SK-N-DZ (cell line): ENCODE results near the gene MAP3K12.
"Not testable (repeated sequence)": the region's sequence is repeated elsewhere in the genome, so short reads cannot be mapped to it uniquely, and the experiment has no call there.

ENCODE experiments used
- DNase-seq: peaks from one replicate; pipeline ENCODE4 v3.0.0-alpha.2; 2015; ENCODE audit warnings: low spot score

The MAP3K12 gene

GRCh38 chr12:53492830-53493609, 6.2 kb downstream of the MAP3K12 start:
- peak; percentile 96 for DNase-seq

GRCh38 chr12:53492188-53492587, 7.1 kb downstream of the MAP3K12 start:
- DNase-seq: peak; percentile 47

GRCh38 chr12:53489242-53489864, 9.9 kb downstream of the MAP3K12 start:
- no peak for DNase-seq

GRCh38 chr12:53486736-53487487, 12.3 kb downstream of the MAP3K12 start:
- no peak for DNase-seq

- no peak for DNase-seq
Observed at GRCh38 chr12:53485955-53486735, 13.1 kb downstream of the MAP3K12 start.

GRCh38 chr12:53484686-53485575, 14.3 kb downstream of the MAP3K12 start:
- DNase-seq: no peak

- no peak for DNase-seq
Observed at GRCh38 chr12:53483979-53484377, 15.3 kb downstream of the MAP3K12 start.

- DNase-seq: no peak
Observed at GRCh38 chr12:53483225-53483978, 15.9 kb downstream of the MAP3K12 start.

DNA sequence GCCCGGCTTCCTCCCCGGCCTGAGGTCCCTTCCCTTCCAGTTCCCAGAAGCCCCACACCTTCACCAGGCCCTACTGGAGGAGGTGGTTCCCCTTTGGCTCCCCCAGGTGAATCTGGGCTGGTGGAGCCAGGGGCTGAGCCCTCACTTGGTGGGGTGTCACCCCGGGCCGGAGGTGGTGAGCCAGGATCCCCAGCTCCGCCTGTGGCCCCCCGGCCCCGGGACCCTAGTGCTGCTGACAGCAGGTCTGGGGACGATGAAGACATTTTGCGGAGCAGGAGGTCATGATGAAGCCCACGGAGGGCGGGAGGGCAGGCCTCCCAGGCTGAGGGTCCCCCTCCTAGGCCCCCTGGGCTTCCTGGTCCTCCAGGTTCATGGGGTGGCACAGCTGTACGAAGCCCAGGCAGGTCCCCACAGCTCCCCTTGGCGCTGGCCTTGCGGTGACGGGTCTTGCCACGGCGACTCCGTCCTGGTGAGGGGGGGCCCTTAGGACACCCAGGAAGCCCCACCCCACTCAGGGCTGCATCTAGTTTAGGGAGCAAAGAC, 16.6 kb downstream of the MAP3K12 start:
- DNase-seq: no peak

GRCh38 chr12:53481939-53482586, 17.2 kb downstream of the MAP3K12 start:
- DNase-seq: no peak

DNA sequence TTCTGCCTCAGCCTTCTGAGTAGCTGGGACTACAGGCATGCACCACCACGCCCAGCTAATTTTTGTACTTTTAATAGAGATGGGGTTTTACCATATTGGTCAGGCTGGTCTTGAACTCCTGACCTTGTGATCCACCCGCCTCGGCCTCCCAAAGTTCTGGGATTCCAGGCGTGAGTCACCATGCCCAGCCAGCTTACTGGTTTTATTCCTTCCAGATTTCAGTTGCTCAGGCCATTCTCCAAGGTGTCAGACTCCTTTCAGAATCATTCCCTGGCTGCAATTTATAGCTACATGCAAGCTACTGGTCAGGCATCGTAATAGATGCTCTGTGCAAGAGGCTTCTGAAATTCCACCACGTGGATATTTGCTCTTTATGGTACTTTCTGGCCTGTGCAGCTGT, 17.8 kb downstream of the MAP3K12 start:
- DNase-seq: not testable (repeated sequence)

DNA sequence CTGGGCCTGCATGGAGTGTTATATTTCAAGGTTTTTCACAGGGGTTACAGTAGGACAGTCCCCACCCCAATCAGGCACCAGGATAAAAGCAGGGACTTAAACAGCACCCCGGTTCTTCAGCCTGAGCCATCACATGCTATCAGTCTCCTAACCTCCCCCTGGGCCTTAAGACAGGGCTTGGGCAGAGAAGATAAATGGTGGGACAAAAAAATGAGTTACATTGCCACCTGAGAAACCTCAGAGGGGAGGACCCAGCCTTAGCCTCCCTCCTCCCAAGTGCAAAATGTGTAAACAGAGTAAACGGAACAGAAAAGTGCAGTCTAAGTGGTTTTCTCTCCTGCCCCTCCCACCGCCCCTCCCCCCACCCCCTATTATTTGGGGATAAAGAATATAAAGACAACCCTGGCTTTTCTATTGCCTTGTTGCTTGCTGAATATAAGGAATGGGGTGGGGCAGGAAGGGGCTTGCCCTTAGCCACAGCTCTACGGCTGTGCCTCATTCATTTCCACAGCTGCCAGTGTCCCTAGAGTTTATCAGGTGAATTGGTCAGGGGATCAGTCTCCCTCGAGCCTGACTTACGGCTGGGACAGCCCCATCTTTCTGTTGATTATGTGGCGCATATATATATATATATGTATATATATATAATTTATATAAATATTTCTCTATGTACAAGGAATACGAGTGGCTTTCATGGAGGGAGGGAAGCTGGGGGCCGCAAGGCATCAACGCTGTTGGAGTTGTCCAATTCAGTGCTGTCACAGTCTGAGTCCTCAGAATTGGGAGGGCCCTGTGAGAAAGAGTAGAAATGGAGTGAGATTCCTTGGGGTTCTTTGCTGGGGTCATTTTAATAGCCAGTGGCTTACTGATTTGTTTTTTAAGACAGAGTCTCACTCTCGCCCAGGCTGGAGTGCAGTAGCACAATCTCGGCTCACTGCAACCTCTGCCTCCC, 18.5 kb downstream of the MAP3K12 start:
- no peak for DNase-seq

DNA sequence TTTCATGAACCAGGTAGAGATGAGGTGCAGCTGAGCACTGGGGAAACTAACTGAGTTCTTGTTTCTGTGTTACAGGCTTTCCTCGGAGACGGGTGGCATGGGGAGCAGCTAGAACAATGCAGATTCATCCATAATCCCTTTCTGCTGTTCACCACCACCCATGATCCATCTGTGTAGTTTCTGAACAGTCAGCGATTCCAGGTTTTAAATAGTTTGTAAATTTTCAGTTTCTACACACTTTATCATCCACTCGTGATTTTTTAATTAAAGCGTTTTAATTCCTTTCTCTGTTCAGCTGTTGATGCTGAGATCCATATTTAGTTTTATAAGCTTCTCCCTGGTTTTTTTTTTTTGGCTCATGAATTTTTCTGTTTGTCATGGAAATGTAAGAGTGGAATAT, 19.9 kb downstream of the MAP3K12 start:
- DNase-seq: no peak

DNA sequence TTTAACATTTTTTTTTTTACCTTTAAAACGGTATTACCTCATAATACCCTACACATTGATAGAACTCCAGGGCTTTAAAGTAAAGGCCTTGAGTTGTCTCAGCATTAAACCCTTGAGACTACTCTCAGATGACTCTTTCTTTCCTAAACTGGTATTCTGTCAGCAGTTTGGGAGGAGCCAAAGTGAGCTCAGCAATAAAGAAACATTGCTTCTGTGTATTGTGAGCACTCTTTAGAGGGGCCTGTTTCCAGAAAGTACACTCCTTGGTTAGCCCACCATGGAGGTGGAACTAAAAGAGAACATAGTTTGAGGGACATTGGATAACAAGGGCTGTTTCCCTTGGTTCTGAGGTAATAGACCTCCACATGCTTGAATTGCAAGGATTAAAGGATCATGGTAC, 20.4 kb downstream of the MAP3K12 start:
- DNase-seq: no peak

DNA sequence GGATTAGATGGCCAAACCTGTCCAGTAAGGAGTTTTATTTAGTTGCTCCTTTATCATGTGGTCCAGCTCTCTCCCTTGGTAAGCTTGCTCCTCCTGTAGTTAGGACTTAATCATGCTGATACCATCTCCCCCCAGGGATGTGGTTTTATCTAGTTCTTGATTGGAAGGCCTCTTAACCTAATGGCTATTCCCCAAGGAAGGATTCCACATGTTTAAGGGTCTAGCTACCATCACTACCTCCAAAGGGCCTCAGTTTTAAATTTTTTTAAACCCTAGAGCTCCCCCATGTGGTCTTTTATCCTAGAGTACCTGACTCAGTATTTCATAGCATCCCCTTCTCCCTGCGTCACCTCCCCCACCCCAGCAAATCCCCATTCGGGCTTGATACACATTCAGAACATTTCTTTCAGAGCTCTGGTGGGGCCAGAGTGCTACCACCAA, 22.5 kb downstream of the MAP3K12 start:
- DNase-seq: peak; percentile 74

DNA sequence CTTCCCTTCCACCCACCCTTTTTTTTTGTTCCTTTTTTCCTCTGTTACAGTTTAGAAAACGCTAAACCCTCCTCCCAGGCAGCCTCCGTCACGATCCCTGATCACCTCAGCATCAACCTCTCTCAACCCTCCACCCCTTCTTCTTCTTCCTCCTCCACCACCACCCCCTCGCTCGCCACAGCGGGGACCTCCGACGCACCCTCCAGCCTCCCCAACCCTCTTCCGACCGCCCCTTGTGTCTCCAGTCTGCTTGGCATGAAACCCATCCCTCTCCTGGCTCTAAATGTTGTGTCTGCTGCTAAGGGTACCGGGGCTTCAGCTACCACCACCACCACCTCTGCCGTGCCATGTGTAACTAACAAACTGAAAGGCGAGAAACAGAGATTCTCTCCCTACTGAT, 24.4 kb downstream of the MAP3K12 start:
- no peak for DNase-seq

DNA sequence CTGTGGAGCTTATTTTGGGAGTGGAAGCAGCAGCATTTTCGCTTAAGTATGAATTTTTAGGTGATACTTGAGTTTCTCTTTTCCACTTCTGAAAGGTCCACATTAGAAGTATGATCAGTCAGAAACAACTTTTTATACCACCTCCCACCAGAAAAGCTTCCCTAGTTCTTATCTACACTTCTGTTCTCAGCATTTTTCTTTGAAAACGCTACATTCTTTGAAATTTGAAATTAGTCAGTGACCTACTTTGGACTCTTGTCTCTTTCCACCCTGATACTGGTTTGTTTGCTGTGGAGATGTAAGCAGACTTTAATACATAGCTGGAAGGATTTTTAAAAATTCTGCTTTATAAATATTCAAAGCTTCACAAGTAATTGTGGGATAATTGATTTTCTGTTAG, 25.2 kb downstream of the MAP3K12 start:
- no peak for DNase-seq

GRCh38 chr12:53472056-53472582, 27.1 kb downstream of the MAP3K12 start:
- DNase-seq: no peak
